ENCODE data around the gene NFKB2.

- TF ChIP-seq ZNF274 (IDR thresholded peaks at IDR 0.05; ENCODE audit: low read depth, low read length) = no peak
- TF ChIP-seq SUZ12 (IDR thresholded peaks at IDR 0.05; ENCODE audit: extremely low read depth, insufficient read depth, insufficient read length) = no peak
Measured at GRCh38 chr10:102419269-102420180, 24.0 kb downstream of the NFKB2 start.
